Stimulated activated CD8-positive, alpha-beta memory T cell treated with anti-CD3 and anti-CD28 coated beads, Interleukin-2, amount 100 ng/mL, for 1 hour (primary cell): Measurements from ENCODE around the gene CFAP251.
"Not testable (repeated sequence)": the region's sequence is repeated elsewhere in the genome, so short reads cannot be mapped to it uniquely, and the experiment has no call there.

Source experiments
- DNase-seq, 2 donors: peaks; one replicate each; pipeline ENCODE4 v3.0.0-alpha.2; 2020; ENCODE audit warnings: low read depth in 2 of 2

The CFAP251 gene, protein sequence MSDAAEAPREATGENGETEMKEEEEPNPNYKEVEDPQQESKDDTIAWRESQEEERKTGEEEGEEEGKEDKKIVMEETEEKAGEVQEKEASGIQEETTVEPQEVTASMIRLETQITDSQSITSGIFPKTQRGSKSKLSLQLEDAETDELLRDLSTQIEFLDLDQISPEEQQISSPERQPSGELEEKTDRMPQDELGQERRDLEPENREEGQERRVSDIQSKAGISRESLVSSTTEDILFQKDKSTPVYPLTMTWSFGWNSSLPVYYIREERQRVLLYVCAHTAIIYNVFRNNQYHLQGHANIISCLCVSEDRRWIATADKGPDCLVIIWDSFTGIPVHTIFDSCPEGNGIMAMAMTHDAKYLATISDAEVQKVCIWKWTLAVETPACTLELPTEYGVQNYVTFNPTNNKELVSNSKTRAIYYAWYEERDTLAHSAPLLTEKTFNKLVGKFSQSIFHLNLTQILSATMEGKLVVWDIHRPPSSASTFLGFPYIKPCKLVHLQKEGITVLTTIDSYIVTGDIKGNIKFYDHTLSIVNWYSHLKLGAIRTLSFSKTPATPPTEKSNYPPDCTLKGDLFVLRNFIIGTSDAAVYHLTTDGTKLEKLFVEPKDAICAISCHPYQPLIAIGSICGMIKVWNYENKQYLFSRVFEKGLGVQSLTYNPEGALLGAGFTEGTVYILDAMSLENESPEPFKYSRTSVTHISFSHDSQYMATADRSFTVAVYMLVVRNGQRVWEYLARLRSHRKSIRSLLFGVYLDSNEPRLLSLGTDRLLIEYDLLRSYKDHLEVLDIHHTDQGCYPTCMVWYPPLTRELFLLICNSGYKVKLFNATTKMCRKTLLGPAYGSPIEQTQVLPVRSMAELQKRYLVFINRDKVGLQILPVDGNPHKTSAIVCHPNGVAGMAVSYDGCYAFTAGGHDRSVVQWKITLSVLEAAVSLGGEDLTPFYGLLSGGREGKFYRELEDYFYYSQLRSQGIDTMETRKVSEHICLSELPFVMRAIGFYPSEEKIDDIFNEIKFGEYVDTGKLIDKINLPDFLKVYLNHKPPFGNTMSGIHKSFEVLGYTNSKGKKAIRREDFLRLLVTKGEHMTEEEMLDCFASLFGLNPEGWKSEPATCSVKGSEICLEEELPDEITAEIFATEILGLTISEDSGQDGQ

DNA sequence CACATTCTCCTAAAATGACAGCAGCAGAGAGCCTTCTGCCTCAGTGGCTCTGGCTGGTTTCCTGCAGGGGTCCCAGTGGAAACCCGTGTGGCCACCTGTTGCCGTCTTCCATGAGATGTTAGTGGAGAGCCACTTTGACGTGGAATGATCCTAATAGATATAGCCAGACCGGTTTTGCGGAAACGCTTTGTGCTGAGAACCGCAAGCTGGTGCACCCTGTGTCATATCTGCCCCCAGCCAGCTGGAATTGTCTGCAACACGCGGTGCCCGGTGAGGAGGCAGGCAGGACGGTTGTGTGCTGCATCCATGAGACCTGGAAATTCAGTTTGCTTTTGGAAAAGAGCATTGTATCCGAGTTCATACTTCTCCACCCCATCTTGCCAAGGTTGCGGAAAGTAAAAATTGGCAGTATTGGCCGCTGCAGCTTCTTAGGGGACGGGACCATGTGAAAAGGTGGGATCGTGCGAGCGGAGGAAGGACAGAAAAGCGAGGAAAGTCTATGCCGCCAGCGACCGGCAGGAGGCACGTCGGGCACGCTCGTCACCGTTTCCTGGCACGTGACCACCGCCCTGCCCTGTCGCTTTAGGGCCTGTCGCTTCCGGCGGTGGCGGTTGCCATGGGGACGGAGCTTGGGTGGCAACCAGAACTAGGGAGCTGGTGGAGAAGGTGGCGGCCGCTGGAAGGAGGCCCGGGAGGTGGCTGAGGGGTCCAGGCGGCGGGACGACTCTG is at the start of gene CFAP251:
Gene CFAP251 (plus strand): TSS at position 643 of the 729 bp plus-strand sequence. CDS start 2,714 bp downstream, outside the sequence.
- DNase-seq: peak; percentile 93 to 94

DNA sequence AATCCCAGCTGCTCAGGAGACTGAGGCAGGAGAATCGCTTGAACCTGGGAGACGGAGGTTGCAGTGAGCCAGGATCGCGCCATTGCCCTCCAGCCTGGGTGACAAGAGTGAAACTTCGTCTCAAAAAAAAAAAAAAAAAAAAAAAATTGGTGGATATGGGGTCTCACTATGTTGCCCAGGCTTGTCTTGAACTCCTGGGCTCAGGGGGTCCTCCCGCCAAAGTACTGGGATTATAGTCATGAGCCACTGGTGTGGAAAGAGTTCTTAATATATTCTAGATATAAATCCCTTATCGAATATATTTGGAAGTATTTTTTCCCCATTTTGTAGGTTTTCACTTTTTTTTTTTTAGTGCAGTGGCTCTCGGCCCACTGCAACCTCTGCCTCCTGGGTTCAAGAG is 49.2 kb upstream of the CFAP251 start:
- not testable (repeated sequence) for DNase-seq

DNA sequence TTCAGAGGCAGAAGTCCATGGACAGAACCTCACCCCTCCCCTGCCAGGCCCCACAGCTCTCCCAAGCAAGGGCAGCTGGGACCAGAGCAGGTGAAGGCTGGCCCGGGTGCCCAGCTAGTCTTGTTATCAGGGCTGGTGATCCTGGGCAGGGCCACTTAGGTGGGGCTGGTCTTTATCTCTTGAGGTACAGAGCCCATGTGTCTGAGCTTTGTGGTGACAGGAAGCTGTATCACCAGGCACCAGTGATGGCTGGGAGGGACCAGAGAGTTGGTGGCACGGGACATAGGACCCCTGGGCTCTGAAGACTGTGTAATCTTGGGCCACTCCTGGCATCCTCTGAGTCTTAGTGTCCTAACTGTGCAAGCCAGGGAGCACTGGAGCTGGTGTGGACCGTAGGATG is 46.9 kb upstream of the CFAP251 start:
- DNase-seq: no peak

DNA sequence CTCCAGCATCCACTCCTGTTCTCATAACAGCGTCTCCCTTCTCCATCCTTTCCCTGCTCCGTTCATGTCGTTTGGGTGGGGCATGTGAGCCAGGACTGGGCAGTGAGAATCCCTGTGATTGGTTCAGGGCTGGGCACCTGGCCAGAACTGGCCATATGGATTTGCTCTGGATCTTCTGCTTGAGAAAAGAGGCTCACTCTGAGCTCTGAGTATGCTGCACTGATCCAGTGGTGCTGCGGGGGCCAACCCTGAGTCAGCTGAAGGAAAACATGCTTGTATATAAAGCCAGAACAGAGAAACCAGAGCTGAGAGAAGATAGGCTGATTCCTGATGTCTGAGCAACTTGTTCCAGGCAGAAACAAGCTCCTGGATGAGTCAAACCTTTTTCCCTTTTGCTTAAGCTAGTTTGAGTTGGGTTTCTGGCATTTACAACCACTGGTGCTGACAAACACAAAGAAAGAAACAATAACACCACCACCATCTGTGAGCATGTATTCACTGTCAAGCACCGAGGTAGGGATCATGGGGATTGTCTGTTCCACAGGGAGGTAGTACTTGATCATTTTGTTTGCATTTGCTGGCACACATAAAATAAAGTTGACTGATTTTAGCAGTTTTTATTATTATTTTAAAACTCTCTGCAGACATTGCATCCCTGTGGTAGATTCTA is 45.7 kb upstream of the CFAP251 start:
- no peak for DNase-seq

DNA sequence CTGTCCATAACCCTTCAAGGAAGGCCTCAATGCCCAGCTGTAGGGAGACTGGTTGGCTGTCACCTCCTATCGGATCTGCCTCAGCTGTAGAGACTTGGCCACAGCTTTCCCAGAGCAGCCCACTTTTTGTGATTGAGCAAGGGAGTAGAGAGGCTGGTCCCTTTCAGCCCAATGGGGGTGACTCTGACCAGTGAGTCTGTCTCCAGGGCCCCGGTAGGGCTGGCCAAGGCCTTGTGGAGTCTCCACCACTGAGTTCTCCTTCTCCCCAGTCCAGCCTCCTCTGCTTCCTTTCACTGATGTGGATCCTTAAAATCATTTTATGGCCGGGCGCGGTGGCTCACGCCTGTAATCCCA is 45.2 kb upstream of the CFAP251 start:
- DNase-seq: no peak

DNA sequence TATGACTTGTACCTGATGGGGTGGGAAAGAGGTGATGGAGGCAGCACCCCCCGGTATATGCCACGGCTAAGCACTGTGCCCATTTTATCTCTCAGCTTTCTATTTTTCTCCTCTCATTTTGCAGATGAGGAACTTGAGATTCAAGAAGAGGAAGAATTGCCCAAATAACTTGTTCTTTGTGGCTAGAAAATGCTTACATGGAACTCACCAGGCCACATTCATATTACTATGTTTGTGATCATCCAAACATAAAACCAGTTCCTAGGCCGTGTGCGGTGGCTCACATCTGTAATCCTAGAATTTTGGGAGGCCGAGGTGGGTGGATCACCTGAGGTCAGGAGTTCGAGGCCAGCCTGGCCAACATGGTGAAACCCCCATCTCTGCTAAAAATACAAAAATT is 44.3 kb upstream of the CFAP251 start:
- no peak for DNase-seq

DNA sequence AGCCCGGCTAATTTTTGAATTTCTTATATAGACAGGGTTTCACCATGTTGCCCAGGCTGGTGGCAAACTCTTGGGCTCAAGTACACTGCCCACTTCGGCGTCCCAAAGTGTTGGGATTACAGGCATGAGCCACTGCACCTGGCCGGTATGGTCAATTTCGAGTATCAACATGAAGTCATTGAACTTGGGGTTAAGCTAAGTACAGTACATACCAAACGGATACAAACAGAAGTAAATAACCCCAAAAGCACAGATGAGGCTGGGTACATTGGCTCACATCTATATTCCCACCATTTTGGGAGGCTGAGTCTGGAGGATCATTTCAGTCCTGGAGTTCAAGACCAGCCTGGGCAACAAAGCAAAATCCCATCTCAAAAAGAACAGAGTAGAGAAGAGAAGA is 42.8 kb upstream of the CFAP251 start:
- no peak for DNase-seq

DNA sequence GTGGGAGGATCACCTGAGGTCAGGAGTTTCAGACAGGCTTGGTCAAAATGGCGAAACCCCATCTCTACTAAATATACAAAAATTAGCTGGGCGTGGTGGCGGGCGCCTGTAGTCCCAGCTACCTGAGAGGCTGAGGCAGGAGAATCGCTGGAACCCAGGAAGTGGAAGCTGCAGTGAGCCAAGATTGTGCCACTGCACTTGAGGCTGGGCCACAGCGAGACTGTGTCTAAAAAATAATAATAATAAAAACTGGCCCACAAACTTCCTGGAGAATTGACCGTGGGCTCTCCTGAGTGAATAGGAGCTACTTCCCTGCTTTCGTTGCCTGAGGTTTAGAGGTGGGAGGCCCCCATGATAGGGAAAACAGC is 42.3 kb upstream of the CFAP251 start:
- DNase-seq: not testable (repeated sequence)

DNA sequence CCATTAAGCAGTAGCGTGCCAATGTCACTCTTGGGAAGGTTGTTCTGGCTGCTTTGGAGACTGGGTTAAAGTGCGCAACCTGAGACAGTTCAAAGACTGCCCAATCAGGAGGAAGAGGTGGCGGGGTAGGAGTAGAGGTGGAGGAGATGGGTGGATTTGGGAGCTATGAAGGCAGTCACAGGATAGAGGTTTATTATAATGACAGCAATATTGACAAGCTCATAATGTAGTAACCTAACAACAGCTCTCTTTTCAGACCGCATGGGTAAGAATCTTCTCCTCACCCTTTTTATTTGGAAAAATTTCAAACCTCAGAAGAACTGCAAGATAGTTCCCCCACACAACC is 35.1 kb upstream of the CFAP251 start:
- DNase-seq: no peak

DNA sequence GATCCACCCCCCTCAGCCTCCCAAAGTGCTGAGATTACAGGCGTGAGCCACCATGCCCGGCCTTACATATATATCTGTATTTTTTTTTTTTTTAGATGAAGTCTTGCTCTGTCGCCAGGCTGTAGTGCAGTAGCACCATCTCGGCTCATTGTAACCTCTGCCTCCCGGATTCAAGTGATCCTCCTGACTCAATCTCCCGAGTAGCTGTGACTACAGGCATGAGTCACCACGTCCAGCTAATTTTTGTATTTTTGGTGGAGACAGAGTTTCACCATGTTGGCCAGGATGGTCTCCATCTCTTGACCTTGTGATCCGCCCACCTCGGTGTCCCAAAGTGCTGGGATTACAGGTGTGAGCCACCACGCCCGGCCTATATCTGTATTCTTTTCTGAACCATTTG is 33.3 kb upstream of the CFAP251 start:
- DNase-seq: not testable (repeated sequence)

DNA sequence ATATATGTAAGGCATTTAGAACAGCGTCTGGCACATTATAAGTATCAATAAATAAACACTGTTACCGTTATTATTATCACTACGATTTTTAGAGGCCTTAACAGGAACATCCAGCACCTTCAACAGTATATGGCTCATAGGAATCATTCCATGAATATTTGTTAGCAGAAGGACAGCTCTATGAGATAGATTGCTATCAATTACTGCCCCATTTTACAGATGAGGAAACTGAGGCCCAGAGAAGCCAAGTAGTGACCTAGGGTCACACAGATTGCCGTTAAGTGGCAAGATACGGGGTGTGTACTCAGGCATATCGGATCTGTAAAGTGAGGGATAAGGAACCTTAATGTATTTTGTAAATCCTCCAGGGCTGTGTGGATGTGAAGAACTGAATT is 30.3 kb upstream of the CFAP251 start:
- DNase-seq: no peak

DNA sequence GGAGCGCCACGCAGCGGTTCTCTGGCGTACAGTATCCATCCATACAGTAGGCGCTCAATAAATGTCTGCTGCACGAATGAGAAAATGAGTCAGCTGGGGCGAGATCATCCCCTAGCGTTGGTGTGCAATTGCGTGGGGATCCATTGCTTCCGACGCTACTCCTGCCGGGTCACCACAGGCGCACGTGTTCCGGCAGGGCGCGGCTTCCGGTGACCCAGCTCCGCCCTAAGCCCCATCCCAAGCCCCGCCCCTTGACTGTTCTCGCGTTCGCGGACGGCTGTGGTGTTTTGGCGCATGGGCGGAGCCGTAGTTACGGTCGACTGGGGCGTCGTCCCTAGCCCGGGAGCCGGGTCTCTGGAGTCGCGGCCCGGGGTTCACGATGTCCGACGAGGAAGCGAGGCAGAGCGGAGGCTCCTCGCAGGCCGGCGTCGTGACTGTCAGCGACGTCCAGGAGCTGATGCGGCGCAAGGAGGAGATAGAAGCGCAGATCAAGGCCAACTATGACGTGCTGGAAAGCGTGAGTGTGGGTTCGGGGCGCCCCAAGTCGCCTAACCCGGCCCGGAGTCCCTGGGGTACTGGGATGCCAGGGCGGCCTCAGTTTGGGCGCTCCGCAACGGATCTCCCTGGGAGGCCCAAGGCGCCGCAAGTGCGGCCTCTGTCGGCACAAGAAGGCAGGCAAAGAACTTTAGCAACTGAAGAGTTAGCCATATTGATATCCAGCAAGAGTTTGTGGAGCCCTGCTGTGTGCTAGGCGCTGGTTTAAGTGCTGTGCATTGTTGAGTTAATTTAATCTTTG is 29.7 kb upstream of the CFAP251 start, which contains the start of gene PSMD9:
Gene PSMD9 (plus strand): TSS at position 313 of the 796 bp plus-strand sequence. CDS start 67 bp downstream, at position 380.
- DNase-seq: peak; percentile 96 to 98

DNA sequence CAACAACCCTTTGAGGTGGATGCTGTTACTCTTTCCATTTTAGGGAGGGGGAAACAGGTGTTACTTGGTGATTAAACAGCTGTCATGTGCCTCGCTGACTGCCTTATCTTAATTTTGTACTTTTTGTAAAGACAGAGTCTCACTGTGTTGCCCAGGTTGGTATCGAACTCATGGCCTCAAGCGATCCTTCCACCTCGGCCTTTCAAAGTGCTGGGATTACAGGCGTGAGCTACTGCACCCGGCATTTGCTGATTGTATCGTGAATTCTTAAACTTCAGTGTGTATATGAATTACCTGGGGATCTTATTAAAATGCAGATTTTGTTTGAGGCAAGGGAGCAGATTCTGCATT is 29.1 kb upstream of the CFAP251 start:
- no peak for DNase-seq

DNA sequence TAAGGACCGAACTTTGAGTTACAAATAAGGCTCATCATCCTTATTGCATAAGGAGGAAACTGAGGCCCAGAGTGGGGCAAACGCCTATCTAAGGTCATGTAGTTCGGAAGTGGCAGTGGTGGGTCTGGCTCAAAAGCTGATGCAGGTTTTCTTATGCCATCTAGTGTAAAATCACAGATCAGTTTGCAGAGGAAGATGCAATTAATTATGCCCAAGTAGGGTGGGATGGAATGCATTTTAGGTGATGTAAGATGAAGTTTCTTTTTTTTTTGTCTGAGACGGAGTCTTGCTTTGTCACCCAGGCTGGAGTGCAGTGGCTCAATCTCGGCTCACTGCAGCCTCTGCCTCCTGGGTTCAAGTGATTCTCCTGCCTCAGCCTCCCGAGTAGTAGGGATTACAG is 28.7 kb upstream of the CFAP251 start:
- DNase-seq: not testable (repeated sequence)

DNA sequence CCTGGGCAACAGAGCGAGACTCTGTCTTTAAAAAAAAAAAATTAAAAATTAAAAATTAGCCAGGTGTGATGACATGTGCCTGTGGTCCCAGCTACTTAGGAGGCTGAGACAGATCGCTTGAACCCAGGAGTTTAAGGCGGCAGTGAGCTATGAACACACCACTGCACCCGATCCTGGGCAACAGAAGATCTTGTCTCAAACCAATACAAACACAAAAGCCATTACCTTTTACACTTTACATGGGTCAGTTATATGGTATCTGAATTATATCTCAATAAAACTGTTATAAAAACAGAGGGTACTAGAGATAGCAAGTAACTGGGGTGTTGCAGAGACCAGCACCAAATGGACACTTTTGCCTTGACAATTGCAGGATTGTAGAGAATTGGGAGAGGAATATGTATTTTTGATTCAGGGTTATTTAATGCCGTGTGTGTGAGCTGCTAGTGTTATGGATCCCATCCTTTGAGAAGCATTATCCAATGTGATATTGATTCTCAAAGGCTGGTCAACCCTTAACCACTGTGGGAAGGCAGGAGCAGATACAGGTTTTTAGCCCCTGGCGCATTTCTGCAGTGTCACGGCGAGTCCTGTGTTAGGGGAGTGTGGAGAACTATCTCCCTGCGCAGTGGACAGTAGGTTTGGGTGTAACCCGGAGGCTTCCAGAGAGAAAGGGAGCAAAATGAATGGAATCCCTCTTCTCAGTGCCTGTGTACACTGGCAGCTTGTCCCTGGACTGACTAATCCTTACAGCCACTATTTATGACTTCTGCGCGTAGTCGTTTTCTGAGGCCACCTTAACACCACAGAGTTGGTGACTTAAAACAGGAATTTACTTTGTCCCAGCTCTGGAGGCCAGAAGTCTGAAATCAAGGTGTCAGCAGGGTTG is 25.5 kb upstream of the CFAP251 start:
- no peak for DNase-seq

DNA sequence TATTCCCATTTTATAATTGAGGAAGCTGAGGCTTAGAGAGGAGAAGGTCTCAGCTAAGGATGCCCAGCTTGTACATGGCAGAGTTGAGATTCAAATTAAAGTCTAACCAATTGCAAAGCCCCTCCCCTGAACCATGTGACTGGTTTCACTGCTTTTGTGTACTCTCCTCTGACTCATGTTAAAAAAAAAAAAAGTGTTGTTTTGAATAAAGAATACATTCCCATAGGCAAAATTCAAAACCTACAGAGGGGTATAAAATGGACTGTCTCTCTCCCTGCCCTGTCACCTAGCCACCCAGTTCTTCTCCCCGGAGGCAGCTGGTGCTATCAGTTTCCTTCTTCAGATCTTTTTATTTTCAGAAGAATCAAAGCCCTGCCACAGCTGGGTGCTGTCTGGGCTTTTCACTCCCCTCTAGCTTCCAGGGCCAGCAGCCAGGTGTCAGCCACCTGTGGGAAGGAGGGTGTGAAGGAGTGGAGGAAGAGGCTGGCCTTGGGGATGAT is 24.4 kb upstream of the CFAP251 start:
- DNase-seq: no peak

DNA sequence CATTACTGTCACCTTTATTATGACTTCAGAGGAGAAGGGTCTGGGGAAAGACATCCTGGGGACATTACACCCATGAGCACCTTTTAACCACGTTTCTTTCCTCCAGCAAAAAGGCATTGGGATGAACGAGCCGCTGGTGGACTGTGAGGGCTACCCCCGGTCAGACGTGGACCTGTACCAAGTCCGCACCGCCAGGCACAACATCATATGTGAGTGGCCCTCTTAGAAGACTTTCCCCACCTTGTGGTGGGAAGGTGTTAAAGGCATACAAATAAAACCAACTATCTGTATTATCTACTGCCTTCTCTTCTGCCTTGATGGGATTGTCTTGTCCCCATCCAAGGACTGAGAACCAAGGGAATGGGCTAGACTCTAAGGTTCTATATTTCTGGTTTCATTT is 23.8 kb upstream of the CFAP251 start:
- DNase-seq: no peak

DNA sequence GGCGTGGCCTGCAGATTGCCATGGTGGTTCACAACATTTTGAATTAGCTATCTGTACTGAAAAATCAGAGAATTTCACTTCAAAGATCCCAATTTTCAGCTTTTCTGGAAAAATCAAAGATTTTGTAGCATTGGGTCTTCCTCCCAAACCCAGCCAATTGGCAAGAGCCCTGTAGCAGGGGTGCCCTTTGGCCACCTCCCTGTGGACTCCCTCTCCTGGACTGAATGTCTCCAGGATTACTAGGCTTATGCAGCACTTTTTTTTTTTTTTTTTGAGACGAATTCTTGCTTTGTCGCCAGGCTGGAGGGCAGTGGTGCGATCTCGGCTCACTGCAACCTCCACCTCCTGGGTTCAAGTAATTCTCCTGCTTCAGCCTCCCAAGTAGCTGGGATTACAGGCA is 20.1 kb upstream of the CFAP251 start:
- DNase-seq: no peak

DNA sequence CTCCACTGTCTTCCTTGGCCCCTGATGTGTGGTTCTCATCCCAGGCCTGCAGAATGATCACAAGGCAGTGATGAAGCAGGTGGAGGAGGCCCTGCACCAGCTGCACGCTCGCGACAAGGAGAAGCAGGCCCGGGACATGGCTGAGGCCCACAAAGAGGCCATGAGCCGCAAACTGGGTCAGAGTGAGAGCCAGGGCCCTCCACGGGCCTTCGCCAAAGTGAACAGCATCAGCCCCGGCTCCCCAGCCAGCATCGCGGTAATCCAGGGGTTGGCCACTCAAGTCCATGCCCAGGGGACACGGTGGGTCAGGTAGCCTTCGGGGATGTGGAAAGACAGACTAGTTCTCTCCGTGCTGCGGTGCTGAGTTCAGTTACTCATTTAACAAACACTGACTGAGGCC is 18.8 kb upstream of the CFAP251 start:
- DNase-seq: no peak
